HCT116 (cell line): ENCODE measurements around the gene TTC39C.

Experiments used
- CEBPB ChIP-seq: IDR thresholded peaks from 2 replicates; pipeline ENCODE4 v1.6.1; 2012; ENCODE audit warnings: low read depth
- EZH2 ChIP-seq: fragments of 200-600 bp; sonication (generic); IDR thresholded peaks from 2 replicates; pipeline ENCODE4 v1.6.1; 2017; ENCODE audit warnings: antibody characterized with exemption, mixed run types
- EZH2phosphoT487 ChIP-seq: fragments of 200-600 bp; IDR thresholded peaks from 2 replicates; pipeline ENCODE4 v1.6.1; 2018; ENCODE audit warnings: antibody characterized with exemption, borderline replicate concordance
- JUND ChIP-seq: IDR thresholded peaks from 2 replicates; pipeline ENCODE4 v1.6.1; 2012
- POLR2A ChIP-seq: IDR thresholded peaks from 2 replicates; pipeline ENCODE4 v1.7.0; 2011; ENCODE audit warnings: borderline replicate concordance; ENCODE audit not compliant: insufficient read depth, insufficient read length; ENCODE audit errors: extremely low read depth
- POLR2AphosphoS5 ChIP-seq: IDR thresholded peaks from 2 replicates; pipeline ENCODE4 v1.6.1; 2011; ENCODE audit warnings: mild to moderate bottlenecking, low read depth, low read length, moderate library complexity
- TCF7L2 ChIP-seq: IDR thresholded peaks from 2 replicates; pipeline ENCODE4 v1.7.0; 2011; ENCODE audit warnings: borderline replicate concordance, inconsistent platforms; ENCODE audit not compliant: insufficient read depth, insufficient read length; ENCODE audit errors: extremely low read depth
- YY1 ChIP-seq: IDR thresholded peaks from 2 replicates; pipeline ENCODE4 v1.6.1; 2011; ENCODE audit warnings: low read length, low read depth, moderate library complexity, mild to moderate bottlenecking; ENCODE audit not compliant: insufficient replicate concordance; ENCODE audit errors: extremely low read depth
- TF ChIP-seq, protein P1 (sequence below), 3 experiments: fragments of 200-600 bp in 1 of 3; sonication (generic) in 1 of 3; IDR thresholded peaks in 2 of 3; conservative IDR thresholded peaks in 1 of 3; 2 replicates each; pipeline ENCODE4 v1.5.1; 2012 to 2017; ENCODE audit warnings: low read depth in 2 of 3, low read length in 2 of 3, antibody characterized with exemption in 1 of 3, borderline replicate concordance in 1 of 3, control low read depth in 1 of 3, mild to moderate bottlenecking in 1 of 3, mixed read lengths in 1 of 3, mixed run types in 1 of 3, moderate library complexity in 1 of 3; ENCODE audit not compliant: insufficient read depth in 1 of 3

DNA sequence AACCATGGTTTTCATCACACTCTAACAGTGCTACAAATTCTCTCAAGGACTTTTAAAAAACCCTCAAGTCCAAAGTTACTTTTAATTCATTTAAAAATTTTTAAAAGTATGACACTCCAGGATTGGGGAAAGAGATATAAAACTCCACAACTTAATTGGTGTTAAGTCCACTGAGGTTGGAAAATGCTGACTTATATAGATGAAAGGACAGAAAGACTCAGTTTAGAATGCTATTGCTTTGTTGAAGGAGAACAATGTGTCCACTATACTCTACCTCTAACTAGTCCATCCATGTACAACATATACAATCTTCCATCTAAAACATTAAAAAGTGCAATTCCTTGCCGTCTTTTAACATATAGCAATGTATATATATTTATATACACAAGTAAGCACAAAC, 165.5 kb downstream of the TTC39C start:
- TF ChIP-seq, protein P1, sequence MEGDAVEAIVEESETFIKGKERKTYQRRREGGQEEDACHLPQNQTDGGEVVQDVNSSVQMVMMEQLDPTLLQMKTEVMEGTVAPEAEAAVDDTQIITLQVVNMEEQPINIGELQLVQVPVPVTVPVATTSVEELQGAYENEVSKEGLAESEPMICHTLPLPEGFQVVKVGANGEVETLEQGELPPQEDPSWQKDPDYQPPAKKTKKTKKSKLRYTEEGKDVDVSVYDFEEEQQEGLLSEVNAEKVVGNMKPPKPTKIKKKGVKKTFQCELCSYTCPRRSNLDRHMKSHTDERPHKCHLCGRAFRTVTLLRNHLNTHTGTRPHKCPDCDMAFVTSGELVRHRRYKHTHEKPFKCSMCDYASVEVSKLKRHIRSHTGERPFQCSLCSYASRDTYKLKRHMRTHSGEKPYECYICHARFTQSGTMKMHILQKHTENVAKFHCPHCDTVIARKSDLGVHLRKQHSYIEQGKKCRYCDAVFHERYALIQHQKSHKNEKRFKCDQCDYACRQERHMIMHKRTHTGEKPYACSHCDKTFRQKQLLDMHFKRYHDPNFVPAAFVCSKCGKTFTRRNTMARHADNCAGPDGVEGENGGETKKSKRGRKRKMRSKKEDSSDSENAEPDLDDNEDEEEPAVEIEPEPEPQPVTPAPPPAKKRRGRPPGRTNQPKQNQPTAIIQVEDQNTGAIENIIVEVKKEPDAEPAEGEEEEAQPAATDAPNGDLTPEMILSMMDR (IDR thresholded peaks at IDR 0.05 in 2 of 3, conservative IDR thresholded peaks at IDR 0.05 in 1 of 3; ENCODE audit: borderline replicate concordance in 1 of 3, insufficient read depth in 1 of 3, low read depth in 2 of 3, low read length in 2 of 3): no peak
- TF ChIP-seq JUND: no peak
- TF ChIP-seq EZH2phosphoT487: no peak
- no peak for TF ChIP-seq TCF7L2
- TF ChIP-seq YY1: no peak
- TF ChIP-seq POLR2A: no peak
- TF ChIP-seq POLR2AphosphoS5: no peak
- no peak for TF ChIP-seq EZH2
- TF ChIP-seq CEBPB: no peak
